Activated naive CD4-positive, alpha-beta T cell treated with anti-CD3 and anti-CD28 coated beads for 36 hours (primary cell): ENCODE measurements around the gene NELL1. TPM values are rescaled to one million over a fixed set of nuclear protein-coding genes. Genes with fewer than 3 reads are reported as not detected.
"Not testable (repeated sequence)": the region's sequence is repeated elsewhere in the genome, so short reads cannot be mapped to it uniquely, and the experiment has no call there.

ENCODE experiments used
- CTCF ChIA-PET: fragments of 350-600 bp; sonication (Branson Sonifier 250); formaldehyde crosslinking; loops from one replicate; lab custom pipeline; 2021; ENCODE audit warnings: antibody characterized with exemption; lab: Charles Lee
- DNase-seq: peaks from one replicate; pipeline ENCODE4 v3.0.0-alpha.2; 2020
- H3K27ac Mint-ChIP-seq: one replicate; pipeline ENCODE4 v1.8.0; 2021; ENCODE audit warnings: mild to moderate bottlenecking, mixed read lengths
- H3K27me3 Mint-ChIP-seq: one replicate; pipeline ENCODE4 v1.8.0; 2021; ENCODE audit warnings: low read depth, mixed read lengths
- H3K36me3 Mint-ChIP-seq: one replicate; pipeline ENCODE4 v1.8.0; 2021; ENCODE audit warnings: low read depth, mixed read lengths
- H3K4me1 Mint-ChIP-seq: one replicate; pipeline ENCODE4 v1.8.0; 2021; ENCODE audit warnings: low read depth, mixed read lengths
- H3K4me3 Mint-ChIP-seq: one replicate; pipeline ENCODE4 v1.8.0; 2021; ENCODE audit warnings: mild to moderate bottlenecking, moderate library complexity, mixed read lengths
- H3K9me3 Mint-ChIP-seq: one replicate; pipeline ENCODE4 v1.8.0; 2021; ENCODE audit warnings: mixed read lengths
- intact Hi-C: fragments of 100-400 bp; cut with micrococcal nuclease; formaldehyde crosslinking; loops from one replicate; pipeline ENCODE4 v1.15.1; 2023
- total RNA-seq, 2 experiments: library from RNA; stranded (reverse); gene quantifications; one replicate each; pipeline ENCODE4 v1.2.3, GENCODE V29; 2021

NELL1 gene
- total RNA-seq, 2 experiments from 2014 or later = not detected

DNA sequence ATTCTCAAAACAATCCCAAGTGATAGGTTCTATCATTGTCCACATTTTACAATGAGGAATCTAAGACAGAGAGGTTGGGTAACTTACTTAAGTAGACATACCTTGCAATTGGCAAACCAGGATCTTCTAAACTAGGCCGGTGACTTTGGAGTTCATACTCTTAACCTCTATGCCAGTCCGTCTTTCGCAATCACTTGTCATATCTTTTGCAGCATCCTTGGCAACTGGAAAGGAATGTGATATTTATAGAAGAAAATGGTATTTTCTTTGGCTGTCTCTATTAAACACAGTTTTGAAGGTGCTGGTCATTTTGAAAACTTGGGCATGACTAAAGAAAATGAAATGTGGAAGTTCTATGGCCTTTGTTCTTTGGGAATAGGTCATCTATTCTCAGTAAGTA lies 556.5 kb downstream of the NELL1 start:
- CTCF ChIA-PET = no interaction called here
- no peak for DNase-seq
- no peaks in the 10 kb centered on the region for H3K36me3 Mint-ChIP-seq
- H3K27ac Mint-ChIP-seq = no peak overlapping the region
- peaks cover 6% of the 10 kb centered on the region for H3K9me3 Mint-ChIP-seq
- no peaks in the 10 kb centered on the region for H3K27me3 Mint-ChIP-seq
- intact Hi-C loops = no loop called here
- no peak overlapping the region for H3K4me3 Mint-ChIP-seq
- no peaks in the 10 kb centered on the region for H3K4me1 Mint-ChIP-seq

DNA sequence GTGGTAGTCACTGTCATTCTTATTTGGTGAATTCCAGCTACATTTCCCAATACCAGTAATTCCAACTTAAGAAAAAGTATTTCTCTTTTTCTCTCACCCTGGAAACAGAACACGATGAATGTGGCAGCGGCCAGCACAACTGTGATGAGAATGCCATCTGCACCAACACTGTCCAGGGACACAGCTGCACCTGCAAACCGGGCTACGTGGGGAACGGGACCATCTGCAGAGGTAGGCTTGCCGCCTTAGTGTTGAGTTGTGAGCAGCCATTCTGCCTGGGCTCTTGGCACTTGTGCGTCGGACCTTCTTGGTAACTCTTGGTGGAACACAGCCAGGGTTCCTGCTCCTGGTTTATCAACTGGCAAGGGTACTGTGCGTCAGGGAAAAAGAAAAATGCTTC lies 559.8 kb downstream of the NELL1 start:
- no peak for DNase-seq
- H3K4me1 Mint-ChIP-seq = no peaks in the 10 kb centered on the region
- CTCF ChIA-PET = no interaction called here
- no peak overlapping the region for H3K4me3 Mint-ChIP-seq
- intact Hi-C loops = no loop called here
- H3K36me3 Mint-ChIP-seq = no peaks in the 10 kb centered on the region
- H3K27ac Mint-ChIP-seq = no peak overlapping the region
- no peaks in the 10 kb centered on the region for H3K27me3 Mint-ChIP-seq
- H3K9me3 Mint-ChIP-seq = peaks cover 6% of the 10 kb centered on the region

DNA sequence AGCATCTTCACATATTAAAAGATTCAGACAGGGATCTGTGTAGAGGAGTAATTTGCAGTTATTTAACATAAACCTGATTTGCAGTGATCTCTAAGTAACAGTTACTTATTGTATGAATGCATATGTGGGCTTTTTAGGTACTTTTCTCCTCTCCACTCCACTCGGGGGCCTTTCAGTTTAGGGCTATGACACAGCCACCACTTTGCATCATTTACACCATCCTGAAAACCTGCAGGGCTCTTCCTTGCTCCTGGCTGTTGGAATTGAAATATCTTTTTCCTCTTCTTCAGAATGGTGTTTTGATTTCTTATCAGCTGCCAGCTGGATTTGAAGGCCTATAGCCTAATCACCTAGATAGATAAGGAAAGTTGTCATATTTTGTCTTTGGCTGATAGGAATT lies 580.8 kb downstream of the NELL1 start:
- intact Hi-C loops = no loop called here
- CTCF ChIA-PET = no interaction called here
- Mint-ChIP-seq H3K4me3 (no peak overlapping the region), H3K36me3 (no peaks in the 10 kb centered on the region), H3K9me3 (peaks cover 2% of the 10 kb centered on the region), H3K27ac (no peak overlapping the region), H3K27me3 (no peaks in the 10 kb centered on the region), H3K4me1 (no peaks in the 10 kb centered on the region)
- DNase-seq = no peak

DNA sequence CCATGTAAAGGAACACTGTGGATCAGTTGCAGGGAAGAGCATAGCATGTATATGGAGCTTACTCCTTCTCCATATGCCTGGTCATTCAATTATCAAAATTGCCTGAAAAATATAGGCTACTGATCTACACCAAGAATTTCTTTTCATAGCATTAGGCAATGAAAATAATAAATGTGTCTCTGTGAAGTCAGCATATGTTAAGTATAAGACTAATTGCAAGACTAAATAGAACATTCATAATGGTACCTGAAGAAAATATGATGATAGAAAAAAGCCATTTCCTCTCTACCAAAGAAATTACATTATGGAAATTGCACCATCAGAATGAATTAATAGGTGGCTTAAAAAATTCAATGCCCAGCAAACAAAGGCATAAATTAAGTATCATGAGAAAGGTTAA lies 584.7 kb downstream of the NELL1 start:
- no peak overlapping the region for H3K27ac Mint-ChIP-seq
- intact Hi-C loops = no loop called here
- CTCF ChIA-PET = no interaction called here
- H3K36me3 Mint-ChIP-seq = no peaks in the 10 kb centered on the region
- H3K4me3 Mint-ChIP-seq = no peak overlapping the region
- H3K9me3 Mint-ChIP-seq = peaks cover under 1% of the 10 kb centered on the region
- H3K4me1 Mint-ChIP-seq = no peaks in the 10 kb centered on the region
- H3K27me3 Mint-ChIP-seq = no peaks in the 10 kb centered on the region
- no peak for DNase-seq

DNA sequence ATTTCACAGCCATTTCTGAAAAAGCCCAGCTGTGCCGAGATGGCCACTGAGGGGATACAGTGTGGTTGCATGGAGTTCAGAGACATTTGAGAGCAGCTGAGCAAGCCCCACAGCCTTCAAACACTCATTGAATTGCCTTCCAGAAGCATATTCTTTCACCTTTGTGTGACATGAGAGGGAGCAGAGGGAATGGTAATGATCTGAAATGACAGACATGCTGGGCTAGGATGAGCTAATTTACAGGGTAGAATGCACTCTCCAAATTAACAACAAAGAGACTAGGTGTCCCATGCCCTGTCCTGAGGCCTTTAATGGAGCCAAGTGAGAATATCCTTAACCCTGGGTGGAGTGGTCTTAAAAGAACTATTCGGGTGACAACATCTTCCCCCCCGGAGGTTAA lies 585.4 kb downstream of the NELL1 start:
- intact Hi-C loops = no loop called here

DNA sequence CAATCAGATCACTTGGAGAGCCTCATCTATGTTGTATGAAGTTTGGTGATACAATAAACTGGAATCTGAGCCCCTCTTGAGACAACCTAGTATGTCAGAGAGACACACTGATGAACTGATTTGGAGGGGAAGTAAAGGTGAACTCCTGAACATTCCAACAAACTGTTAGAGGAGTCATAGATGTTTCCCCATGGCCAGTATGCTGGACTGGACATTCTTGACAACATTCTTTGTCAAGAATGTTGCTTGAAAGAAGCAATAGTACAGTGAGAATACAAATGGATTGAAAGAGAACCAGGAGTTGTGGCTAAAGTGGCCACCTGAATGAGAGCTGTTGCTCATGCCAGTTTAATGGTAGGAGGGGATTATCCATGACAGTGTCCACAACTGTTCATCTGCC lies 588.1 kb downstream of the NELL1 start:
- CTCF ChIA-PET = no interaction called here
- DNase-seq = no peak
- Mint-ChIP-seq H3K9me3 (peaks cover 3% of the 10 kb centered on the region), H3K36me3 (no peaks in the 10 kb centered on the region), H3K27me3 (no peaks in the 10 kb centered on the region), H3K4me3 (no peak overlapping the region), H3K4me1 (no peaks in the 10 kb centered on the region), H3K27ac (no peak overlapping the region)
- intact Hi-C loops = no loop called here

More for the DNA sequence above, 585.4 kb downstream of the NELL1 start:
- CTCF ChIA-PET = no interaction called here
- Mint-ChIP-seq H3K9me3 (peaks cover 3% of the 10 kb centered on the region), H3K4me1 (no peaks in the 10 kb centered on the region), H3K36me3 (no peaks in the 10 kb centered on the region), H3K27me3 (no peaks in the 10 kb centered on the region), H3K27ac (no peak overlapping the region), H3K4me3 (no peak overlapping the region)
- no peak for DNase-seq

DNA sequence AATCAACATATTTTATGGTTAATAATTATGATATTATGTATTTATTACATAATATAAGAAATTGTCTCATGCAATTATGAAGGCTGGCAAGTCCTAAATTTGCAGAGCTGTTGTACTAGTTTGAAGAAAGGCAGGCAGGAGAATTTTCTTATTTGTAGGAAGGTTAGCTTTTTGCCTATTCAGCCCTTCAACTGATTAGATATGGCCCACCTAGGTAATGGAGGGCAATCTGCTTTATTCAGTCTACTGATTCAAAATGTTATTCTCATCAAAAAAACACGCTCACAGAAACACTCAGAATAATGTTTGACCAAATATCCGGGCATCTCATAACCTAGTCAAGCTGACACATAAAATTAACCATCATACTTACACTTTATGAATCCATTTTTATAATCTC lies 589.0 kb downstream of the NELL1 start:
- H3K4me1 Mint-ChIP-seq = no peaks in the 10 kb centered on the region
- H3K4me3 Mint-ChIP-seq = no peak overlapping the region
- no peaks in the 10 kb centered on the region for H3K36me3 Mint-ChIP-seq
- DNase-seq = no peak
- no peaks in the 10 kb centered on the region for H3K27me3 Mint-ChIP-seq
- H3K27ac Mint-ChIP-seq = no peak overlapping the region
- CTCF ChIA-PET = no interaction called here
- intact Hi-C loops = no loop called here
- H3K9me3 Mint-ChIP-seq = peaks cover 3% of the 10 kb centered on the region

DNA sequence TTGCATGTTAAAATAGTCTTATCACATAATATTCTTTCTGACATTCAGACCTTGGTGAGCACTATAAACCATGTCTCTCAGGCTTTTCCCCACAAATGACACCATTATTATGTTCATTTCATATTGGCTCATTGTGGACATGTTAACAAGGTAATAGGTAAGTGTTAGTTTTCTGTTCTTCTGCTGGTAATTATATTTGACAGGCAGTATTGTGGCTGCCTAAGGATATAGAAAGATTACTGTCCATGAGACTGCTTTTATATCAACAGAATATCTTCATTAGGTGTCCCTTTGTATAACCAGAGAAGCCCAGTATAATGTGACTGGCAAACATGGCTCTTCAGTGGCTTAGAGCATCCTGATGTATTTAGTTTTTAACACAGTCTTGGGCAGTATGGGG lies 590.7 kb downstream of the NELL1 start:
- Mint-ChIP-seq H3K9me3 (peaks cover 3% of the 10 kb centered on the region), H3K4me1 (no peaks in the 10 kb centered on the region), H3K27ac (no peak overlapping the region), H3K36me3 (no peaks in the 10 kb centered on the region), H3K27me3 (no peaks in the 10 kb centered on the region), H3K4me3 (no peak overlapping the region)
- DNase-seq = no peak
- CTCF ChIA-PET = no interaction called here
- intact Hi-C loops = no loop called here

DNA sequence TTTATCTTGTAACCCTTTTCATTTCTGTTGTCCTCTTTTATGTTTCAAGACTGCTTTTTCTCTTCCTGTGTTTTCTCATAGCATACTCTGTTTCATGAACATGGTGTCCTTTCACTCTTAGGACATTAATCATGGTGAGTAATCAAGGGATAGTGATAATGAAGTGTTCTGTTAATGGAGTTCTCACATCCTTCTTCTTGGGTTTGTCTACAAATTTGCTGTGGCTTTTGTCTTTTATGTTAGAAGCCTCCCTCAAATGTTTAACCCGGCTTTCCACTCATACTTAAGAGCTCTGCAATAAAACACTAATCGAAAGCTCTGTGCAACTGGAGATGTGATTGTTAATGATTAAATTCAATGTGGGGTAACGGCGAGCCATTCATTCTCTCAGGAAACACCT lies 593.6 kb downstream of the NELL1 start:
- CTCF ChIA-PET = no interaction called here
- no peak for DNase-seq
- Mint-ChIP-seq H3K4me1 (no peaks in the 10 kb centered on the region), H3K27ac (no peak overlapping the region), H3K27me3 (no peaks in the 10 kb centered on the region), H3K9me3 (peaks cover 3% of the 10 kb centered on the region), H3K4me3 (no peak overlapping the region), H3K36me3 (no peaks in the 10 kb centered on the region)
- intact Hi-C loops = no loop called here

DNA sequence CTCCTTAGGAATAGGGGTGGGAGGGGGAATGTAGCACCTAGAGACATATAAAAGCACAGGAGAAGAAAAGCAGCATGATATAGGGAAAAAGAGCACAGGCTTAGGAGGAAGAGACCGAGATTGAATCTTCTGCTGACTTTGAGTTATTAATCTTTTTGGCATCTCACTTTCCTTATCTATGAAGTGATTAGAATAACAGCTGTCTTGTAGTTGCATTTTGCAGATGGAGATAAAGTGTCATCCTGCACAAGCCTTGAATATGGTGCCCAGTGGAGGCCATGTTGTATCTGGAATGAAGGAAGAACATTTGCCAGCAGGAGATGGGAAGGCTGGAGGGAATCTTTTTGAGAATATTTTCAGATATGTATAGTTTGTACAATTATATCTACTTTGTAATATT lies 594.7 kb downstream of the NELL1 start:
- intact Hi-C loops = no loop called here
- CTCF ChIA-PET = no interaction called here
- no peaks in the 10 kb centered on the region for H3K27me3 Mint-ChIP-seq
- no peak for DNase-seq
- peaks cover 2% of the 10 kb centered on the region for H3K9me3 Mint-ChIP-seq
- no peak overlapping the region for H3K4me3 Mint-ChIP-seq
- no peaks in the 10 kb centered on the region for H3K36me3 Mint-ChIP-seq
- H3K4me1 Mint-ChIP-seq = no peaks in the 10 kb centered on the region
- no peak overlapping the region for H3K27ac Mint-ChIP-seq

DNA sequence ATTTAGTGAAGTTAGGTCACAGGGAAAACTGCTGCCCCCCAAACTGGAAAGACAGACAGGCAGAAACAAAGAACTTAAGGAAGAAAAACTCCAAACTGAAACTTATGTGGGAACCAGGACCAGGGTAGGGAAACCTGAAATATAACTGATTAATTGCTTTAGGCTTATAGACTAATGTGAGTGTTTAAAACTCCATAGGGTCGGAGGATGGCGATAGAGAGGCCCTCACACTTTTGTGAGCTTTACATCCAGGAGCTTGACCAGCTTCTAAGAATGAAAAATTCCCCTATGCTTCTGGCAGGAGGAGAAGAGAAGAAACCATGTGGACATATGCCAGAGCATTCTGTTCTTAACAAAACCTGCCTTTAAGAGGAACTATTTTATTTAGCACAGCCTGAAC lies 598.6 kb downstream of the NELL1 start:
- peaks cover under 1% of the 10 kb centered on the region for H3K9me3 Mint-ChIP-seq
- DNase-seq = no peak
- H3K36me3 Mint-ChIP-seq = no peaks in the 10 kb centered on the region
- H3K27ac Mint-ChIP-seq = no peak overlapping the region
- no peaks in the 10 kb centered on the region for H3K27me3 Mint-ChIP-seq
- no peak overlapping the region for H3K4me3 Mint-ChIP-seq
- intact Hi-C loops = no loop called here
- no peaks in the 10 kb centered on the region for H3K4me1 Mint-ChIP-seq
- CTCF ChIA-PET = no interaction called here

DNA sequence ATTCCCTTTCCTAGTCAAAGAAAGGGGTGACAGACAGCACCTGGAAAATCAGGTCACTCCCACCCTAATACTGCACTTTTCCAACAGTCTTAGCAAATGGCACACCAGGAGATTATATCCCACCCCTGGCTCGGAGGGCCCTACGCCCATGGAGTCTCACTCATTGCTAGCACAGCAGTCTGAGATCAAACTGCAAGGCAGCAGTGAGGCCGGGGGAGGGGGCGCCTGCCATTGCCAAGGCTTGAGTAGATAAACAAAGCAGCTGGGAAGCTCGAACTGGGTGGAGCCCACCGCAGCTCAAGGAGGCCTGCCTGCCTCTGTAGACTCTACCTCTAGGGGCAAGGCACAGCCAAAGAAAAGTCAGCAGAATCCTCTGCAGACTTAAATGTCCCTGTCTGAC lies 602.8 kb downstream of the NELL1 start:
- H3K36me3 Mint-ChIP-seq, H3K27ac Mint-ChIP-seq, intact Hi-C loops, H3K4me3 Mint-ChIP-seq, H3K4me1 Mint-ChIP-seq, CTCF ChIA-PET, DNase-seq, H3K27me3 Mint-ChIP-seq, H3K9me3 Mint-ChIP-seq: not testable (repeated sequence)

DNA sequence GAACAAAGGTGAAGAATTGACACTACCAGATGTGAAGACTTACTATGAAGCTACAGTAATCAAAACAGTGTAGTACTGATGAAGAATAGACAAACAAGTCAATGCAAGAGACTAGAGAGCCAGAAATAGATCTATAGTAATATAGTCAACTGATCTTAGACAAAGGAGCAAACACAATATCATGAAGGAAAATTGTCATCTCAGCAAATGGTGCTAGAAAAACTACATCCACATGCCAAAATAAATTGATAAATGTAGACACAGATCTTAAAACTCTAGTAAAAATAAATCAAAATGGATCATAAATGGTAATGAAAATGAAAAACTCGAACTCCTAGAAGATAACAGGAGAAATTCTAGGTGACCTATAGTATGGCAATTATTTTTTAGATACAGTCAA lies 609.5 kb downstream of the NELL1 start:
- peaks cover 7% of the 10 kb centered on the region for H3K9me3 Mint-ChIP-seq
- H3K27ac Mint-ChIP-seq = no peak overlapping the region
- intact Hi-C loops = no loop called here
- DNase-seq = no peak
- H3K27me3 Mint-ChIP-seq = no peaks in the 10 kb centered on the region
- H3K4me1 Mint-ChIP-seq = no peaks in the 10 kb centered on the region
- H3K36me3 Mint-ChIP-seq = no peaks in the 10 kb centered on the region
- no peak overlapping the region for H3K4me3 Mint-ChIP-seq
- CTCF ChIA-PET = no interaction called here

DNA sequence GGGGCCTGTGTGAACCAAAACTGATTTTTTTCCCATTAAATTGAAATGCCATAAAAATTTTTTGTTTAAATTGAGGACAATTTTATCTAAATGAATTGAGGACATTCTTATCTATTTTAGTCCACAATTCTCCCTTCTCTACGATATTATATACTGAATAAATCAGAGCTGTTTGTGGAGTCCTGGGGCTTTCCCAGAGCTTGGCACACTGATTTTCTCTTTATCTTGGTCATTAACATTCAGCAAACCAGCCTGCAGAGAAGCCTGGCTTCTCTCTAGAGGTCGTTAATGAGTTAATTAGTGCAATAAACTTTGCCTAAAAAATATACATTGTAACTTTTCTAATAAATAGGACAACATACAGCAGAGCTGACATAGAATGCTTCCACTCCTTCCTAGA lies 615.7 kb downstream of the NELL1 start:
- intact Hi-C loops = no loop called here
- H3K9me3 Mint-ChIP-seq = peaks cover 4% of the 10 kb centered on the region
- H3K27me3 Mint-ChIP-seq = no peaks in the 10 kb centered on the region
- DNase-seq = no peak
- H3K4me3 Mint-ChIP-seq = no peak overlapping the region
- CTCF ChIA-PET = no interaction called here
- no peak overlapping the region for H3K27ac Mint-ChIP-seq
- no peaks in the 10 kb centered on the region for H3K4me1 Mint-ChIP-seq
- no peaks in the 10 kb centered on the region for H3K36me3 Mint-ChIP-seq
